ENCODE data around the gene ARHGAP24.

- no peak for TF ChIP-seq CTCF (IDR thresholded peaks at IDR 0.05; ENCODE audit: insufficient read depth, low read length, poor library complexity, severe bottlenecking)
- TF ChIP-seq EZH2phosphoT487 (conservative IDR thresholded peaks at IDR 0.05; ENCODE audit: low read length): no peak
Measured at GRCh38 chr4:85964298-85964697, 489.3 kb downstream of the ARHGAP24 start.
